ENCODE data around the gene CCDC28B.

The CCDC28B gene

GRCh38 chr1:32195531-32195930 is 4.9 kb upstream of the CCDC28B start:
- DNase-seq, result no peak

- DNase-seq, result no peak
Measured at GRCh38 chr1:32195972-32196823, 4.2 kb upstream of the CCDC28B start.

- DNase-seq, result no peak
Measured at GRCh38 chr1:32197074-32197473, 3.3 kb upstream of the CCDC28B start.

GRCh38 chr1:32197837-32198236 is 2.6 kb upstream of the CCDC28B start:
- no peak for DNase-seq

- DNase-seq, result no peak
Measured at GRCh38 chr1:32198237-32199042, 2.0 kb upstream of the CCDC28B start.

GRCh38 chr1:32199043-32199716 is 1.2 kb upstream of the CCDC28B start:
- DNase-seq, result no peak

GRCh38 chr1:32199717-32200072 is 700 bp upstream of the CCDC28B start:
- peak; percentile 51 for DNase-seq

GRCh38 chr1:32201011-32201855 is 838 bp downstream of the CCDC28B start:
- DNase-seq, result no peak

- peak; percentile 47 for DNase-seq
Measured at GRCh38 chr1:32204943-32205361, 4.6 kb downstream of the CCDC28B start.

- peak; percentile 98 for DNase-seq
Measured at GRCh38 chr1:32205401-32206370, 5.3 kb downstream of the CCDC28B start, which contains the start of gene IQCC. Gene IQCC, plus strand, starts transcription at chr1:32205671. Its CDS starts 11 bp downstream, at chr1:32205682.

- no peak for DNase-seq
Measured at GRCh38 chr1:32208469-32208868, 8.1 kb downstream of the CCDC28B start.

GRCh38 chr1:32208891-32209328 is 8.5 kb downstream of the CCDC28B start, which contains the start of gene DCDC2B:
Gene DCDC2B, plus strand, starts transcription at chr1:32209089. Its CDS starts 5 bp downstream, at chr1:32209094.
- peak; percentile 96 for DNase-seq

- peak; percentile 26 for DNase-seq
Measured at GRCh38 chr1:32215629-32216480, 15.5 kb downstream of the CCDC28B start.

- DNase-seq, result no peak
Measured at GRCh38 chr1:32216566-32216965, 16.2 kb downstream of the CCDC28B start.

- DNase-seq, result no peak
Measured at GRCh38 chr1:32219022-32219421, 18.6 kb downstream of the CCDC28B start.

GRCh38 chr1:32220746-32221580 is 20.6 kb downstream of the CCDC28B start:
- DNase-seq, result no peak

- no peak for DNase-seq
Measured at GRCh38 chr1:32221581-32221979, 21.2 kb downstream of the CCDC28B start.

GRCh38 chr1:32221980-32222755 is 21.8 kb downstream of the CCDC28B start, which contains the start of the genes EIF3I and TMEM234:
Gene EIF3I, plus strand, starts transcription at chr1:32222407. Its CDS starts 35 bp downstream, at chr1:32222442.
Gene TMEM234, minus strand, starts transcription at chr1:32222353. Its CDS starts 31 bp downstream, at chr1:32222322.
- peak; percentile 94 for DNase-seq

All from NCI-H1105 (cell line).